ENCODE measurements around the gene GARIN5A.
"Not testable (repeated sequence)": the region's sequence is repeated elsewhere in the genome, so short reads cannot be mapped to it uniquely, and the experiment has no call there.

Gene GARIN5A

DNA sequence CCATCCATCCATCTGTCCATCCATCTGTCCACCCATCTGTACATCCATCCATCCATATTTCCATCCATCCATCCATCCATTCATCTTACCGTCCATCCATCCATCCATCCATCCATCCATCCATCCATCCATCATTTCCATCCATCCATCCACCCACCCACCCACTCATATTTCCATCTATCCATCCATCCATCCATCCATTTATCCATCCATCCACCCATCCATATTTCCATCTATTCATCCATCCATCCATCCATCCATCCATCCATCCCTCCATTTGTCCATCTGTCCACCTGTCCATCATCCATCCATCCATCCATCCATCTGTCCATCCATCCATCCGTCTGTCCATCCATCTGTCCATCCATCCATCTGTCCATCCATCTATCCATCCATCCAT lies 20.7 kb downstream of the GARIN5A start:
- ATAC-seq (replicated peaks) (no peak), DNase-seq (no peak)
- Mint-ChIP-seq H3K27me3 (no peaks in the 10 kb centered on the region), H3K4me1 (peaks cover 16 to 26% of the 10 kb centered on the region in 2 donors), H3K9me3 (peaks cover 0 to 5% of the 10 kb centered on the region in 2 donors), H3K36me3 (peaks cover 17 to 18% of the 10 kb centered on the region in 2 donors), H3K27ac (no peak overlapping the region), H3K4me3 (no peak overlapping the region)

DNA sequence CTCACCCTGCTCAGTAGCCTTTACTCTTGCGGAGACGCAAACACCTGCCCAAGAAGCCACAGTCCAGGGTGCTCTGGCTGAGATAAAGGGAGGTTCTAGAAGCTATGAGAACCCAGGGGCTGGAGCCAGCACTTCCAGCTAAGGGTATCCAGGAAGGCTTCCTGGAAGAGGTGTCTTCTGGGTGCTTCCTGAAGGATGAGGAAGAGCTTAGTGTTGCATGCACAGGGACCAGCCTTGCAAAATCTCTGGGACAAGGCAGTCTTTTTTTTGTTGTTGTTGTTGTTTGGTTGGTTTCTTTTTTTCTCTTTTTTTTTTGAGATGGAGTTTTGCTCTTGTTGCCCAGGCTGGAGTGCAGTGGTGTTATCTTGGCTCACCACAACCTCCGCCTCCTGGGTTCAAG lies 23.4 kb downstream of the GARIN5A start:
- no peaks in the 10 kb centered on the region for H3K27me3 Mint-ChIP-seq

DNA sequence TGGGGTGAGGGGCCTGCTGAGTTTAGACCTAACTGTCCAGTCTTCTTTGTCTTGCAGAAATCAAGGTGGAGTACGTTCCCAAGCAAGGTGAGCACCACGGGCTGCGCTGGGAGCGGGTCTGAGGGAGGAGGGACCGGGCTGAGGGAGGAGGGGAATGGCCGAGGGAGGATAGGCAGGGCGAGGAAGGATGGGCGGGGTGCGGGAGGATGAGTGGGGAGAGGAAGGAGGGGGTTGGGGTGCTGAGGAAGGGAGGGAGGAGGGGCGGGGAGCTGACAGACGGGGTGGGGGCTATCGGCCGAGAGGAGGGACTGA lies 25.5 kb downstream of the GARIN5A start:
- no peak overlapping the region for H3K4me3 Mint-ChIP-seq
- no peaks in the 10 kb centered on the region for H3K27me3 Mint-ChIP-seq

More for the DNA sequence above, 23.4 kb downstream of the GARIN5A start:
- Mint-ChIP-seq H3K4me3 (no peak overlapping the region), H3K36me3 (peaks cover 17 to 19% of the 10 kb centered on the region in 2 donors), H3K9me3 (peaks cover 0 to 5% of the 10 kb centered on the region in 2 donors), H3K27ac (no peak overlapping the region), H3K4me1 (peaks cover 5 to 9% of the 10 kb centered on the region in 2 donors)
- ATAC-seq (replicated peaks) = no peak
- DNase-seq = no peak

DNA sequence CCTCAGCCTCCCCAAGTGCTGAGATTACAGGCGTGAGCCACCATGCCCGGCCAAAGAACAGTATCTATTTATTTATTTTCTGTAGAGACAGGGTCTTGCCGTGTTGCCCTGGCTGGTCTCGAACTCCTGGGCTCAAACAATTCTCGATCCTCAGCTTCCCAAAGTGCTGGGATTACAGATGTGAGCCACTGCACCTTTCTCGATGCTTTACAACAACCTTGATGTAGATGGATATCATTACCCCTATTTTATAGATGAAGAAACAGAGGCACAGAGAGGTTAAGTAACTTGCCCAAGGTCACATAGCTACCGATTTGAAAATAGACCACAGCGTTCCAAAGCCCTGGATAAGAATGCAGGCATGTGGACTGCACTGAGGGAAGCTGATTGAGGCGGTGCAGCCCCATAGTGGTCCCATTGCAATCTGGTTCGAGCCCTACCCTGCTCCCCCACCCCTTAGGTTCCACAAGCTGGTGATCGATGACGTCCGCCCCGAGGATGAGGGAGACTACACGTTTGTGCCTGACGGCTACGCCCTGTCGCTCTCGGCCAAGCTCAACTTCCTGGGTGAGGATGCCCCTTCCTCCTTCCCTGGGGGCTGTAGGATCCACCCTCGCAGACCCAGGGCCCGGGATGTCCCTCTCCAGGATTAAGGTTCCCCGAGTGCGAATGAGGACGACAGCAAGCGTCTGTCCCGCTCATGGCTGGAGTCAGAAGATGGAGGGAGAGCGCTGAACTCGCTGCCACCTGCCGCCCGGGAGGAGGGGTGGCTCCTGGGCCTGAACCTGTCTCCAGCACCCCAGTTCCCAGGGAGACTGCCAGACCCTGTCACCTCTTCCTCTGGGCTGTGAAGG lies 26.1 kb downstream of the GARIN5A start:
- Mint-ChIP-seq H3K4me3 (no peak overlapping the region), H3K27me3 (no peaks in the 10 kb centered on the region), H3K36me3 (peaks cover 16 to 17% of the 10 kb centered on the region in 2 donors), H3K9me3 (no peaks in the 10 kb centered on the region), H3K27ac (no peak overlapping the region), H3K4me1 (peaks cover 6 to 9% of the 10 kb centered on the region in 2 donors)
- DNase-seq = no peak
- no peak for ATAC-seq (replicated peaks)

More for the DNA sequence above, 25.5 kb downstream of the GARIN5A start:
- Mint-ChIP-seq H3K9me3 (peaks cover 0 to 5% of the 10 kb centered on the region in 2 donors), H3K27ac (no peak overlapping the region), H3K4me1 (peaks cover 6 to 9% of the 10 kb centered on the region in 2 donors), H3K36me3 (peaks cover 18 to 19% of the 10 kb centered on the region in 2 donors)
- DNase-seq (no peak), ATAC-seq (replicated peaks) (no peak)

DNA sequence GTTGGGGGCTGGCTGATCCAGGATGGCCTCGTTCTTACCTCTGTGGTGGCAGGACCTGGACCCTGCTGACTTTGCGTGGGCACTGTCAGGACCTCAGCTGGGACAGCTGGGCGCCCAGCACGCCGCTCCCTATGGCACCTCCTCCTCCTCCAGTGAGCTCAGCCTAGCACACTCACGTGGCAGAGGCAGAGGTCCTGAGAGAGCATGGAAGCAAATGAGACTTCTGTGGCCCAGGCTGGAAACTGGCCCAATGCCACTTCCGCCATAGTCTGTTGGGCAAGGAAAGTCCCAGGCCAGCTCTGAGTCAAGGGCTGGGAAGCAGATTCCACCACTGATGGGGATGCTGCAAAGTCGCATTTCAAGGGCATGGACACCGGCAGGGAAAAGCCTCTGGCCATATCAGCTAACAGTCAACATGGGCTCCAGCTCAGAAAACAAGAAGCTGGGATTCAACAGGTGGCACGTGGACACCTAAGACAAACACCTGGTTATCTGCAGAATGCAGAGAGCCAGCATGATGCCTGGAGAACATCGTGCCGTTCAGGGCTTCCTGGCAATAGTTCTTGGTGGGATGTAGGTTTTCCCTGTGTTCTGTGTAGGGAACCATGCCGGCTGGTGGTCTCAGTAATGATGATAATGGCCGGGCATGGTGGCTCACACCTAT lies 27.3 kb downstream of the GARIN5A start:
- no peak for ATAC-seq (replicated peaks)
- no peak for DNase-seq
- Mint-ChIP-seq H3K27me3 (no peaks in the 10 kb centered on the region), H3K9me3 (peaks cover 0 to under 1% of the 10 kb centered on the region in 2 donors), H3K36me3 (peaks cover 11 to 17% of the 10 kb centered on the region in 2 donors), H3K4me3 (no peak overlapping the region), H3K27ac (no peak overlapping the region), H3K4me1 (peaks cover 0 to 4% of the 10 kb centered on the region in 2 donors)

DNA sequence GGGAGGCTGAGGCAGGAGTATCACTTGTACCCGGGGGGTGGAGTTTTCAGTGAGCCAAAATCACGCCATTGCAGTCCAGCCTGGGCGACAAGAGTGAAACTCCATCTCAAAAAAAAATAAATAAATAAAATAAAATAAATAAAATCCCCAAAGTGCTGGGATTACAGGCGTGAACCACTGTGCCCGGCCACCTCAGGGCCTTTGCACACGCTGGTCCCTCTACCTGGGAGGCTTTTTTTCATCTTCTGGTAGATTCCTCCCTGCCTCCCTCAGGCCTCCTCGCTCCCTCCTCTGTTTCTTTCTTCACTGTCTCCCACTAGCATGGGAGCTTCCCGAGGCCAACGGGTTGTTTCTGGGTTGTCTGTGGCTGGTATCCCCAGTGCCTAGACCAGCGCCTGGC lies 28.9 kb downstream of the GARIN5A start:
- Mint-ChIP-seq H3K9me3 (peaks cover 3 to 5% of the 10 kb centered on the region in 2 donors), H3K4me3 (no peak overlapping the region), H3K27me3 (no peaks in the 10 kb centered on the region), H3K27ac (no peak overlapping the region), H3K36me3 (peaks cover 16 to 24% of the 10 kb centered on the region in 2 donors), H3K4me1 (peaks cover 0 to 4% of the 10 kb centered on the region in 2 donors)
- DNase-seq = no peak
- ATAC-seq (replicated peaks) = no peak

DNA sequence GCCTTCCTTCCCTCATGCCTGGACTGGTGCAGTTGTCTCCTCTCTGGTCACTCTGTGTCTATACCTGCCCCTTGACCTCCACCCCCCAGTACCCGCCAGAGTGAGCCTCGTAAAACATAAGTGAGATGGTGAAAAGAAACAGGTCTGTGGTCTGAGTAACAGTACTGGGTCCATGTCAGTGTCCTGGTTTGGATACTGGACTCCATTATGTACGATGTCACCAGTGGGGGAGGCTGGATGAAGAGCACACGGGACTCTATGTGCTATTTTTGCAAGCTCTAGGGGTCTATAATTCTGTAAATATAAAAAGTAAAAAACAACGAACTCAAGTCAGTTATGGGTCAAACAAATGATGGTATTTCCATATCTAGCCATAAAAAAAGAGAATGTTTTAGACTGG lies 29.6 kb downstream of the GARIN5A start:
- H3K9me3 Mint-ChIP-seq = peaks cover 3 to 5% of the 10 kb centered on the region in 2 donors
- no peak overlapping the region for H3K27ac Mint-ChIP-seq
- peaks cover 0 to 4% of the 10 kb centered on the region in 2 donors for H3K4me1 Mint-ChIP-seq
- H3K4me3 Mint-ChIP-seq = no peak overlapping the region
- ATAC-seq (replicated peaks) (no peak), DNase-seq (no peak)
- no peaks in the 10 kb centered on the region for H3K27me3 Mint-ChIP-seq
- H3K36me3 Mint-ChIP-seq = peaks cover 16 to 24% of the 10 kb centered on the region in 2 donors

DNA sequence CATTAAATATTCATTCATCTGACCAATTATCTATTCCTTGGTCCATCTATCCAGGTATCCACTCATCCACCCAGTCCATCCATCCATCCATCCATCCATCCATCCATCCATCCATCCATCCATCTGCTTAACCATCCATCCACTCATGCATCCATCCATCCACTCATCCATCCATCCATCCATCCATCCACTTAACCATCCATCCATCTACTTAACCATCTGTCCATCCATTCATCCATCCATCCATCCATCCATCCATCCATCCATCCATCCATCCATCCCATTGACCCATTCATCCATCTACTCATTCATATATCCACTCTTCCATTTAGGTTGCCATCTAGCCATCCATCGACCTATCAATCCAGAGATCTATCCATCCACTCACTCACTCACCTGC lies 32.6 kb downstream of the GARIN5A start:
- no peak for DNase-seq
- Mint-ChIP-seq H3K27me3 (no peaks in the 10 kb centered on the region), H3K4me3 (no peak overlapping the region), H3K4me1 (peaks cover 0 to 5% of the 10 kb centered on the region in 2 donors), H3K9me3 (peaks cover 3 to 5% of the 10 kb centered on the region in 2 donors), H3K36me3 (peaks cover 15 to 24% of the 10 kb centered on the region in 2 donors), H3K27ac (no peak overlapping the region)
- ATAC-seq (replicated peaks) = no peak

DNA sequence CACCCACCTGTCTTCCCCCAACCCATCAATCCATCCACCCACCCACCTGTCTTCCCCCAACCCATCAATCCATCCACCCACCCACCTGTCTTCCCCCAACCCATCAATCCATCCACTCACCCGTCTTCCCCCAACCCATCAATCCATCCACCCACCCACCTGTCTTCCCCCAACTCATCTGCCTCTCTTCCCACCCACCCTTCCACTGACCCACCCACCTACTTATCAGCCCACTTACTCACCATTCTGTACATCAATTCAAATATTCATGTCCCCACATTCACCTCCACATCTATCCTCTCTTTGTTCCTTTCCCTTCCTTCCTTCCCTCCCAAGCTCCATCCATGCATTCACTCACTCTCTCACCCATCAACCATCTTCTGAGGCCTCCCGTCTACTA lies 37.5 kb downstream of the GARIN5A start:
- not testable (repeated sequence) for H3K27ac Mint-ChIP-seq; H3K4me3 Mint-ChIP-seq; ATAC-seq (replicated peaks); H3K9me3 Mint-ChIP-seq; DNase-seq; H3K36me3 Mint-ChIP-seq; H3K27me3 Mint-ChIP-seq
- H3K4me1 Mint-ChIP-seq = peaks cover 21 to 29% of the 10 kb centered on the region in 2 donors

DNA sequence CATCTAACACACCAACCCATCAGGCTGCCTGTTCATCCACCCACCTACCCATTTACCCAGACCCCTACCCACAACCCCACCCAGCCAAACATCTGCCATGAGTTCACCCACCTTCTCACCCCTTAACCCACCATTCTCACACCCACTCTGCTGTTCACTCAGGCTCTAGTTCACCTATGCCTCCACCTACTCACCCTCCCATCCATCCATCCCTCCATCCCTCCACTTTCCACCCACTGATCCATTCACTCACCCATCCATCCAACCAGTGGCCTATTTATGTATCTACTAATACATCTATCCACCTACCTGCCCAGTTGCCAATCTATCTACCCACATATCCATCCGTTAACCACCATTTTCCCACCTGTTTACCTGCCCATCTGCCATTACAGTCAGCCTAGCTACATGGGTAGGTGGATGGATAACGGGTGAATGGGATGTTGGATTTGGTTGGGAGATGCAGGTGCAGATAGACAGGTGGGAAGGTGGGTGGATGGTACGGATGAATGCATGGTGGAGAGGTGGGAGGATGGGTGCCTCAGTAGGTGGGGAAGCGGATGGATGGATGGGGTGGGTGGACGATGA lies 38.7 kb downstream of the GARIN5A start:
- H3K36me3 Mint-ChIP-seq = peaks cover 3 to 6% of the 10 kb centered on the region in 2 donors
- DNase-seq = no peak
- H3K4me1 Mint-ChIP-seq = peaks cover 29 to 40% of the 10 kb centered on the region in 2 donors
- ATAC-seq (replicated peaks) = no peak
- H3K4me3 Mint-ChIP-seq = no peak overlapping the region
- H3K27me3 Mint-ChIP-seq = no peaks in the 10 kb centered on the region
- H3K9me3 Mint-ChIP-seq = no peaks in the 10 kb centered on the region
- H3K27ac Mint-ChIP-seq = no peak overlapping the region

DNA sequence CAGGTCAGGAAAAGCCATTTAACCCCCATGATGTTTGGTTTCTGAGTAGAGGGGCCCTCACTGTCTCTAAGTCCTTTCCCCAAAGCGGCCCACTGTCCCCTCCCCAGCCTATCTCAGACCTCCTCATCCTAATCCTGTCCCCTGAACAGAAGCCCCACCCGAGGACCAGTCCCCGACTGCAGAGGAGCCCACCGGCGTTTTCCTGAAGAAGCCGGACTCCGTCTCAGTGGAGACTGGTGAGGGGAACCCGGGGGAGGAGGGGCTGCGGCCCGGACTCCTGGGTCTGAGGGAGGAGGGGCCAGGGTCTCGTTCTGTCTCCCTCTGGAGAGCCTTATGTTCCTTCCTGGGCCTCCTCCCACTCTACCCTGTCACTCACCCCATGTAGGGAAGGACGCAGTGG lies 41.0 kb downstream of the GARIN5A start:
- Mint-ChIP-seq H3K4me1 (peaks cover 45 to 60% of the 10 kb centered on the region in 2 donors), H3K27ac (peak overlapping the region; percentile 39), H3K9me3 (no peaks in the 10 kb centered on the region), H3K27me3 (no peaks in the 10 kb centered on the region), H3K36me3 (peaks cover 3 to 7% of the 10 kb centered on the region in 2 donors), H3K4me3 (no peak overlapping the region)
- DNase-seq (no peak), ATAC-seq (replicated peaks) (no peak)

DNA sequence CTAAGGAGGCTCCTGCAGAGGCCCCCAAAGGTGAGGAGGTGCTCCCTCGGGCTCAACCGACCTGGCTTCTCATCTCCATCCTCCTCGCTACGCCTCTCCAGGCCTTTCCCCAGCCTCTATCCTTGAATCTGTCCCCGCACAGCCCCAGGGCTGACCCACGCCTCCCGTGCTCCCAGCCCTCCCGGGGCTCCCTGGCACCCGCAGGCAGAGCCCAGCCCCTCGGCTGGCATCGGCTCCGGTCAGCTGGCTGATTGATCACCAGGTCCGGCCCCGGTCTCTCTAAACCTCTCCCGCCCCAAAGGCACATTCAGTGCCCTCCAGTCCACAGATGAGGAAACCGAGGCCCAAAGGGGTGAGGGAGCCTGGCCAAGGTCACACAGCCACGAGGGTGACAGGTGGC lies 41.4 kb downstream of the GARIN5A start:
- H3K27ac Mint-ChIP-seq = no peak overlapping the region

DNA sequence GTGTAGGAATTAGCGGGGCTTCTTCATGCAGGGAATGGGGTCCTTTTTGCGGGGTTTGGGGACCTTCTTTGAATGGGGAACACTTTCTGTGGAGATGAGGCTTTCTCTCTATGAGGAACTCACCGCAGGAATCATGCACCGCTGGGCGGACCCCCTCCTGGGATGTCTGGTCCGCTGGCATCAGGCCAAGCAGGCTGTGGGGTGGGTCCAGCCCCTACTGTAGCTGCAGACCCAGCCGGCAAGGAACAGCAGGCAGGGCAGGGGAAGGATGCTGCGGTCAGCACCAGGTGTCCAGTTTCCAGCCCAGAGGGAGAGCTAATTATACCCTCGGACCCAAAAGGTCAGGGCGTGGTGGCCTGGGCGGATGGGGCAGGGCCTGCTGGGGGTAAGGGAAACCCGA lies 42.1 kb downstream of the GARIN5A start:
- DNase-seq (peak; percentile 52), ATAC-seq (replicated peaks) (no peak)
- peaks cover 9 to 10% of the 10 kb centered on the region in 2 donors for H3K36me3 Mint-ChIP-seq
- H3K27ac Mint-ChIP-seq = peak overlapping the region; percentile 94
- peaks cover 49 to 71% of the 10 kb centered on the region in 2 donors for H3K4me1 Mint-ChIP-seq
- H3K4me3 Mint-ChIP-seq = peak overlapping the region; percentile 83 to 89
- H3K9me3 Mint-ChIP-seq = no peaks in the 10 kb centered on the region
- no peaks in the 10 kb centered on the region for H3K27me3 Mint-ChIP-seq

More for the DNA sequence above, 41.4 kb downstream of the GARIN5A start:
- peaks cover 47 to 64% of the 10 kb centered on the region in 2 donors for H3K4me1 Mint-ChIP-seq
- DNase-seq = no peak
- H3K36me3 Mint-ChIP-seq = peaks cover 3 to 7% of the 10 kb centered on the region in 2 donors
- no peak for ATAC-seq (replicated peaks)
- no peak overlapping the region for H3K4me3 Mint-ChIP-seq
- H3K27me3 Mint-ChIP-seq = no peaks in the 10 kb centered on the region
- no peaks in the 10 kb centered on the region for H3K9me3 Mint-ChIP-seq

Data from stimulated activated naive B cell treated with anti-CD40 and anti-IgM and Interleukin-4, amounts not matched to agents 10 μg/mL and 1 μg/mL and 100 μg/mL, for 72 hours (primary cell).